ENCODE measurements around the gene PLEKHM3. TPM values are rescaled to one million over a fixed set of nuclear protein-coding genes. Genes with fewer than 3 reads are reported as not detected.

The PLEKHM3 gene
- total and polyA plus RNA-seq, 2 of the 13 experiments (the other 11 are each of a cell fraction or from before 2014, with no cell fraction given) = 4.5 to 4.7 TPM

GRCh38 chr2:207835805-207836204 lies 189.5 kb downstream of the PLEKHM3 start (continued):
- TF ChIP-seq PATZ1 (CRISPR knock-in tag; IDR thresholded peaks at IDR 0.05) = peak; percentile 29; the same call in 1 of the 2 replicates
- TF ChIP-seq THYN1 (CRISPR knock-in tag; IDR thresholded peaks at IDR 0.05; ENCODE audit: borderline replicate concordance, low read depth) = no peak
- TF ChIP-seq ZNF563 (CRISPR knock-in tag; IDR thresholded peaks at IDR 0.05) = no peak
- peak; percentile 65 for TF ChIP-seq GATAD2A (CRISPR knock-in tag; IDR thresholded peaks at IDR 0.05)
- no peak for TF ChIP-seq ZNF503 (CRISPR knock-in tag; IDR thresholded peaks at IDR 0.05)
- no peak for TF ChIP-seq CAMTA2 (CRISPR knock-in tag; IDR thresholded peaks at IDR 0.05; ENCODE audit: borderline replicate concordance)
- TF ChIP-seq TIGD3 (CRISPR knock-in tag; IDR thresholded peaks at IDR 0.05; ENCODE audit: borderline replicate concordance) = no peak
- TF ChIP-seq ZNF281 (CRISPR knock-in tag; IDR thresholded peaks at IDR 0.05; ENCODE audit: borderline replicate concordance) = peak; percentile 49; the same call in 1 of the 2 replicates
- TF ChIP-seq HNRNPLL (IDR thresholded peaks at IDR 0.05; ENCODE audit: low read depth, low read length, poor library complexity, severe bottlenecking) = no peak
- TF ChIP-seq NFATC3 (CRISPR knock-in tag; IDR thresholded peaks at IDR 0.05) = no peak
- 0 out of 2 replicates have a peak, but pooled peaks have one; percentile 37 for TF ChIP-seq ELF3 (CRISPR knock-in tag; IDR thresholded peaks at IDR 0.05)
- 0 out of 2 replicates have a peak, but pooled peaks have one; percentile 47 for TF ChIP-seq FOXJ3 (CRISPR knock-in tag; IDR thresholded peaks at IDR 0.05; ENCODE audit: borderline replicate concordance)
- peak; percentile 86 for TF ChIP-seq ZNF263 (CRISPR knock-in tag; IDR thresholded peaks at IDR 0.05)
- TF ChIP-seq ARNT2 (CRISPR knock-in tag; IDR thresholded peaks at IDR 0.05; ENCODE audit: low read depth) = no peak
- 0 out of 2 replicates have a peak, but pooled peaks have one; percentile 21 for TF ChIP-seq TFE3 (CRISPR knock-in tag; IDR thresholded peaks at IDR 0.05)
- no peak for TF ChIP-seq NR2F1 (CRISPR knock-in tag; IDR thresholded peaks at IDR 0.05)
- no peak for TF ChIP-seq EHMT2 (IDR thresholded peaks at IDR 0.05; ENCODE audit: borderline replicate concordance, low read depth, low read length)

Measured in HepG2 (cell line).